Suppressor macrophage treated with lipopolysaccharide for 1 hour (primary cell): ENCODE data around the gene ZSWIM5.
"Not testable (repeated sequence)": the region's sequence is repeated elsewhere in the genome, so short reads cannot be mapped to it uniquely, and the experiment has no call there.

Experiments
- DNase-seq, 3 donors: peaks; one replicate each; pipeline ENCODE4 v3.0.0-alpha.2; 2020 to 2022

ZSWIM5 gene

GRCh38 chr1:45001011-45001481 lies 205.4 kb downstream of the ZSWIM5 start:
- peak; percentile 44 to 67 (median 58) for DNase-seq

DNA sequence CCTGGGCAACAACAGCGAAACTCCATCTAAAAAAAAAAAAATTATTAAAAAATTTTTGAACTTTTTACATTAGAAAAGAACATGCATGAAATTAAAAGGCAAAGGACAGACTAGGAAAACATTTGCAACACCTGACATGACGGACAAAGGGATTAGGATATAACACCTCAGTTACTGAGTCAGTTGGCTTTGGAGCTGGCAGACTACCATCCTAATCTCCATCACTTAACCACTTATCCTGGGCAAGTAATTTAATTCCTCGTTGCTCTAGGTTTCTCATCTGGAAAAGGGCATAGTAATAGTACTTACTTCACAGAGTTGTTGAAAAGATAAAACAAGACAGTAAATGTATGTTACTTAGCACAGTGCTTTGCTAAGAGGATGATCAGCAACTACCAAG lies 207.2 kb downstream of the ZSWIM5 start:
- no peak for DNase-seq

DNA sequence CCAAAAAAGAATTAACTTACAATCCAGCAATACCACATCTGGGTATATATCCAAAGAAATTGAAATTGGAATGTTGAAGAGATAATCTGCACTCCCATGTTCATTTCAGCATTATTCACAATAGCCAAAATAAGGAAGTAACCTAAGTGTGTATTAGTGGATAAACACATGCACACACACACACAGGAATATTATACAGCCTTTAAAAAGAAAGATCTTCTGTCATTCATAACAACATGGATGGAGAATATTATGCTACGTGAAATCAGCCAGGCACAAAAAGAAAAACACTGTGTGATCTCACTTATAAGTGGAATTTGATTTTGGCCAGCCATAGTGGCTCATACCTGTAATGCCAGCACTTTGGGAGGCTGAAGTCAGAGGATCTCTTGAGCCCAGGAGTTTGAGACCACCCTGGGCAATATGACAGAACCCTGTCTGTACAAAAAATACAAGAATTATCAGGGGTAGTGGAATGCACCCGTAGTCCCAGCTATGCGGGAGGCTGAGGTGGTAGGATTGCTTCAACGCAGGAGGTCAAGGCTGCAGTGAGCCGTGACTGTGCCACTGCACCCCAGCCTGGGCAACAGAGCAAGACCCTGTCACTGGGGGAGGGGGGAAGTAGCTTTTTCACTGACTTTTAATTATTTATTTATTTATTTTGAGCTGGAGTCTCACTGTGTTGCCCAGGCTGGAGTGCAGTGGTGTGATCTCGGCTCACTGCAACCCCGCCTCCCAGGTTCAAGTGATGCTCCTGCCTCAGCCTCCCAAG lies 210.8 kb downstream of the ZSWIM5 start:
- DNase-seq, result no peak

GRCh38 chr1:44994309-44994898 lies 212.0 kb downstream of the ZSWIM5 start:
- no peak for DNase-seq

- DNase-seq, result no peak
Measured at GRCh38 chr1:44988531-44989156, 217.8 kb downstream of the ZSWIM5 start.

DNA sequence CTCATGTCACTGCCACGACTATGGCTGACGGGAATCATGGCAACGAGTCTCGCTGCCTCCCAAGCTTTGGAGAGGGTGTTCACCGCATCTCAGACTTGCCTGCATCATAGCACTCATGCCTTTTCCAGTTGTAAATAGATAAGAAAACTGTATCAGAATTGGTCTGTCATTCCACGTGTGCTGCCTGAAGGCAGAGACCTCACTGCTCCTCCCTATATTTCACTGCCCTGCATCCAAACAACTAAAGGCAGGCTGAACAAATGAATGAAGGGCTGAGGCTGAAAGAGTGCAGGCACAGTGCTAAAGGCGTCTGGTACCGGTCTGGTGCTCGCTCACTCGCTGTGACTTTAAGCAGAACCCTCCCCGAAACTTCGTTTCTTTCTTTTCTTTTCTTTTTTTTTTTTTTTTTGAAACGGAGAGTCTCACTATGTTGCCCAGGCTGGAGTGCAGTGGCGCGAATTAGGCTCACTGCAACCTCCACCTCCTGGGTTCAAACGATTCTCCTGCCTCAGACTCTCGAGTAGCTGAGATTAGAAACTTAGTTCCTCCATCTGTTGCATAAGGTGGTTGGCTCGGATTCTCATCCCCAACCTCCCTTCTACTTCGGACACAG lies 220.6 kb downstream of the ZSWIM5 start:
- peak in 1 of 3 donors; percentile 7 for DNase-seq

DNA sequence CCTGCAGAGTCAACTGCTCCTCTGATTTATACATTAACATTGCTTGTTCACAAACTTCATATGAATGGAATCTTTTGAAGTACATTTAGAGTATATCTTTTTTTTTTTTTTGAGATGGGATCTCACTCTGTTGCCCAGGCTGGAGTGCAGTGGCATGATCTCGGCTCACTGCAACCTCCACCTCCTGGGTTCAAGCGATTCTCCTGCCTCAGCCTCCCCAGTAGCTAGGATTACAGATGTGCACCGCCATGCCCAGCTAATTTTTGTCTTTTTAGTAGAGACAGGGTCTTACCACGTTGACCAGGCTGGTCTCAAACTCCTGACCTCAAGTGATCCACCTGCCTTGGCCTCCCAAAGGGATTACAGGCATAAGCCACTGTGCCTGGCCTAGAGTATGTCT lies 229.0 kb downstream of the ZSWIM5 start:
- DNase-seq, result not testable (repeated sequence)

- DNase-seq, result no peak
Measured at GRCh38 chr1:44976252-44976651, 230.2 kb downstream of the ZSWIM5 start.

GRCh38 chr1:44973645-44974044 lies 232.8 kb downstream of the ZSWIM5 start:
- peak in 1 of 3 donors; percentile 3 for DNase-seq

- DNase-seq, result no peak
Measured at GRCh38 chr1:44970317-44970716, 236.1 kb downstream of the ZSWIM5 start.
